Medulla oblongata (tissue), 1 donor: ENCODE data around the gene FITM2.
"Not testable (repeated sequence)": the region's sequence is repeated elsewhere in the genome, so short reads cannot be mapped to it uniquely, and the experiment has no call there.

Experiments used
- DNase-seq: peaks from one replicate; pipeline ENCODE4 v3.0.0-alpha.2; 2015; ENCODE audit errors: extremely low spot score

Gene FITM2

GRCh38 chr20:44310664-44311639, at the start of gene FITM2:
TSS of gene FITM2 (minus strand) at chr20:44311202. CDS start at chr20:44311148, 54 bp downstream.
- peak; percentile 97 for DNase-seq

- DNase-seq, result no peak
These were observed 49.2 kb upstream of the FITM2 start for GRCh38 chr20:44360221-44360620.

GRCh38 chr20:44358776-44359175, 47.8 kb upstream of the FITM2 start:
- no peak for DNase-seq

GRCh38 chr20:44357555-44358125, 46.6 kb upstream of the FITM2 start:
- no peak for DNase-seq

GRCh38 chr20:44357020-44357419, 46.0 kb upstream of the FITM2 start:
- DNase-seq, result no peak

GRCh38 chr20:44356353-44356723, 45.3 kb upstream of the FITM2 start:
- DNase-seq, result no peak

GRCh38 chr20:44355498-44356352, 44.7 kb upstream of the FITM2 start, which contains the start of gene HNF4A:
TSS of gene HNF4A (plus strand) at chr20:44355699. CDS start at chr20:44355805, 106 bp downstream.
- no peak for DNase-seq

- DNase-seq, result no peak
These were observed 44.0 kb upstream of the FITM2 start for GRCh38 chr20:44354979-44355497.

- no peak for DNase-seq
These were observed 39.6 kb upstream of the FITM2 start for GRCh38 chr20:44350567-44350966.

GRCh38 chr20:44349349-44349748, 38.3 kb upstream of the FITM2 start:
- no peak for DNase-seq

GRCh38 chr20:44348168-44348659, 37.2 kb upstream of the FITM2 start:
- no peak for DNase-seq

- not testable (repeated sequence) for DNase-seq
These were observed 34.9 kb upstream of the FITM2 start for GRCh38 chr20:44345941-44346340.

GRCh38 chr20:44345147-44345546, 34.1 kb upstream of the FITM2 start:
- DNase-seq, result no peak

GRCh38 chr20:44344723-44345122, 33.7 kb upstream of the FITM2 start:
- DNase-seq, result no peak

- no peak for DNase-seq
These were observed 32.2 kb upstream of the FITM2 start for GRCh38 chr20:44343162-44343675.

GRCh38 chr20:44342248-44342647, 31.2 kb upstream of the FITM2 start:
- peak; percentile 15 for DNase-seq

GRCh38 chr20:44336725-44337380, 25.9 kb upstream of the FITM2 start, which contains the start of gene R3HDML:
TSS of gene R3HDML (plus strand) at chr20:44337043. CDS start at chr20:44337158, 115 bp downstream.
- no peak for DNase-seq

GRCh38 chr20:44336086-44336485, 25.1 kb upstream of the FITM2 start:
- no peak for DNase-seq

GRCh38 chr20:44335675-44336074, 24.7 kb upstream of the FITM2 start:
- no peak for DNase-seq

GRCh38 chr20:44334709-44335108, 23.7 kb upstream of the FITM2 start:
- no peak for DNase-seq

GRCh38 chr20:44334306-44334705, 23.3 kb upstream of the FITM2 start:
- DNase-seq, result no peak
